GM18858 (cell line): Measurements from ENCODE around the gene RIMBP3C.
"Not testable (repeated sequence)": the region's sequence is repeated elsewhere in the genome, so short reads cannot be mapped to it uniquely, and the experiment has no call there.

Source experiments
- ATAC-seq: cut with Tn5 transposase; IDR thresholded peaks from one replicate; pipeline ENCODE4 v1.9.1; 2021; ENCODE audit not compliant: unreplicated experiment

The RIMBP3C gene, protein sequence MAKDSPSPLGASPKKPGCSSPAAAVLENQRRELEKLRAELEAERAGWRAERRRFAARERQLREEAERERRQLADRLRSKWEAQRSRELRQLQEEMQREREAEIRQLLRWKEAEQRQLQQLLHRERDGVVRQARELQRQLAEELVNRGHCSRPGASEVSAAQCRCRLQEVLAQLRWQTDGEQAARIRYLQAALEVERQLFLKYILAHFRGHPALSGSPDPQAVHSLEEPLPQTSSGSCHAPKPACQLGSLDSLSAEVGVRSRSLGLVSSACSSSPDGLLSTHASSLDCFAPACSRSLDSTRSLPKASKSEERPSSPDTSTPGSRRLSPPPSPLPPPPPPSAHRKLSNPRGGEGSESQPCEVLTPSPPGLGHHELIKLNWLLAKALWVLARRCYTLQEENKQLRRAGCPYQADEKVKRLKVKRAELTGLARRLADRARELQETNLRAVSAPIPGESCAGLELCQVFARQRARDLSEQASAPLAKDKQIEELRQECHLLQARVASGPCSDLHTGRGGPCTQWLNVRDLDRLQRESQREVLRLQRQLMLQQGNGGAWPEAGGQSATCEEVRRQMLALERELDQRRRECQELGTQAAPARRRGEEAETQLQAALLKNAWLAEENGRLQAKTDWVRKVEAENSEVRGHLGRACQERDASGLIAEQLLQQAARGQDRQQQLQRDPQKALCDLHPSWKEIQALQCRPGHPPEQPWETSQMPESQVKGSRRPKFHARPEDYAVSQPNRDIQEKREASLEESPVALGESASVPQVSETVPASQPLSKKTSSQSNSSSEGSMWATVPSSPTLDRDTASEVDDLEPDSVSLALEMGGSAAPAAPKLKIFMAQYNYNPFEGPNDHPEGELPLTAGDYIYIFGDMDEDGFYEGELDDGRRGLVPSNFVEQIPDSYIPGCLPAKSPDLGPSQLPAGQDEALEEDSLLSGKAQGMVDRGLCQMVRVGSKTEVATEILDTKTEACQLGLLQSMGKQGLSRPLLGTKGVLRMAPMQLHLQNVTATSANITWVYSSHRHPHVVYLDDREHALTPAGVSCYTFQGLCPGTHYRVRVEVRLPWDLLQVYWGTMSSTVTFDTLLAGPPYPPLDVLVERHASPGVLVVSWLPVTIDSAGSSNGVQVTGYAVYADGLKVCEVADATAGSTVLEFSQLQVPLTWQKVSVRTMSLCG (N-terminal part only)

DNA sequence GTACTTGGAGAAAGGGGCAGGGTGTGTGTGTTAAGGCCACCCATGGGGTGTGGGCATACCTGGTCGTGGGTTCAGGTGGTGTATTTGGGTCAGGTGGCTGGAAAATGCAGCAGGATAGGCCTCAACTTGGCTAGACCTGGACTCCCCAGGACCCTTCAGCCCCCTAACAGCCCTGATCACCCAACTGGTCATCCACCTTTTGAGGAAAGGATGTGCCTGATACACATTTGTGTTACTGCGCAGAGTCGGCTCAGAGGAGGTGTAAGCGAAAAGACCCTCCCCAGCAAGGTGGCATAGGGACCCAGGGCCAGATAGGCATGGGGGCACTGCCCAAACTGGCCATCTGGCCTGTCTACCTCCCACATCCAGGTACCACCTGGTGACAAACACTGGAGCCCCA is at the start of gene RIMBP3C:
Gene RIMBP3C (minus strand): TSS at position 101 of the 400 bp plus-strand sequence. CDS start 485 bp downstream, outside the sequence.
- ATAC-seq: not testable (repeated sequence)

DNA sequence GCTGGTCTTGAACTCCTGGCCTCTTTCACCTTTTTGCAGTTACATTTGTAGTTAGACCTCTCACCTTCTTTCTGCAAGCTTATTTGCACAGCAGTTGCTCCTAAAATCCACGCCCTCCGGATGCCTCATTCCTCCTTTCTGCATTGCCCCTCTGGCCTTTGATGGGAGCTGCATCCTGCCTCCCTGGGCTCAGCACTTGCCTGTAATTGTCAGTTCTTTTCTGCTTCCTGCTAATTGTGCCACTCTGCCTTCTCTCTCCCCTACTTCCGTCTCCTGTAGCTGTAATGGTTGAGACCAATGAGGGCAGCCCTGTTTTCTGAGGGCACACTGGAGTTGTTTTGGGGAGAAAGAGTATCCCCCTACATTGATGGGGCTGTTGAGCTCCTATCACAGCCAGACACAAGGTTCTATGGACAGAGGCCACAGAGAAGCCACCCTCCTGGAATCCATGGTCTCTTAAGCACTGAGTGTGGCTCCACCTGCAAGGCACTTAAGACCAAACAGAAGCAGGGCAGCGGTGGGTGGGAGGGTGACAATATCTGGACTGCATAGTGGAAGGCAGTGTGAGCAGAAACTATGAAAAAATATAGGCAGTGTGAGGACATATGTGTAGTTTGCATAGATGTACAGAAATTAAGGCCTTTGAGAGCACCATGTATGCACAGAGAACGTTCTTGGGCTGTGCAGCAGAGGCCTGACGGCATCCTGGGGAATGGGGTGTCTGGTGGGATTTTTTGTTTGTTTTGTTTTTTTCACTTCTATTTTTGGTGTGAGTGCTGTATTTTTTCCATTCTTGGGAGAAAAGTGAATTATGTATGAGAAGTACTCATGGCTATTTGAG is 48.0 kb upstream of the RIMBP3C start:
- ATAC-seq: no peak

DNA sequence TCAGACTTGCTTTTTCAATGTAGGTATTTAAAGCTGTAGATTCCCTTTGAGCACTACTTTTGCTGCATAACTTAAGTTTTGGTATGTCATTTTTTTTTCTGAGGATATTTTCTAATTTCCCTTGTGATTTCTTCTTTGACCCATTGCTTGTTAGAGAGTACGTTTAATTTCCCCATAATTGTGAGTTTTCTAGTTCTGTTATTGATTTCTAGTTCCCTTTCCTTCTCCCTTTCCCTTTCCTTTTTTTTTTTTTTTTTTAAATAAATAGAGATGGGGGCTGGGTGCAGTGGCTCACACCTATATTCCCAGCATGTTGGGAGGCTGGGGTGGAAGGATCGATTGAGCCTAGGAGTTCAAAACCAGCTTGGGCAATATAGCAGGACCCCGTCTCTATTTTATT is 47.0 kb upstream of the RIMBP3C start:
- no peak for ATAC-seq

DNA sequence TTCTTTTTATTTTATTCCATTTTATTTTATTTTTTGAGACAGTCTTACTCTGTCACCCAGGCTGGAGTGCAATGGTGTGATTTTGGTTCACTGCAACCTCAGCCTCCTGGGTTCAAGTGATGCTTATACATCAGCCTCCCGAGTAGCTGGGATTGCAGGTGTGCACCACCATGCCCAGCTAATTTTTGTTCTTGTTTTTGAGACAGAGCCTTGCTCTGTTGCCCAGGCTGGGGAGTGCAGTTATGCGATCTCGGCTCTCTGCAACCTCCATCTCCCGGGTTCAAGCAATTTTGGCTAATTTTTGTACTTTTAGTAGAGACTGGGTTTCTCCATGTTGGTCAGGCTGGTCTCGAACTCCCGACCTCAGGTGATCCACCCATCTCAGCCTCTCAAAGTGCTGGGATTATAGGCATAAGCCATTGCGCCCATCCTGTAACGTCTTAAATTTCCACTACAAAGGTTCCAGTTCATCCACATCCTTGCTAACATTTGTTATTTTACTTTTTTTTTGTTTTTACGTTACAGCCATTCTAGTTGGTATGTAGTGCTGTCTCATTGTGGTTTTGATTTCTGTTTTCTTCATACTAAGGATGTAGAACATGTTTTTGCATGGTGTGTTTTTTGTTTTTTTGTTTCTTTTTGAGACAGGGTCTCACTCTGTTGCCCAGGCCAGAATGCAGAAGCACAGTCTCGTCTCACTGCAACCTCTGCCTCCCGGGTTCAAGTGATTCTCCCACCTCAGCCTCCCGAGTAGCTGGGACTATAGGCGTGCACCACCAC is 45.3 kb upstream of the RIMBP3C start:
- not testable (repeated sequence) for ATAC-seq

DNA sequence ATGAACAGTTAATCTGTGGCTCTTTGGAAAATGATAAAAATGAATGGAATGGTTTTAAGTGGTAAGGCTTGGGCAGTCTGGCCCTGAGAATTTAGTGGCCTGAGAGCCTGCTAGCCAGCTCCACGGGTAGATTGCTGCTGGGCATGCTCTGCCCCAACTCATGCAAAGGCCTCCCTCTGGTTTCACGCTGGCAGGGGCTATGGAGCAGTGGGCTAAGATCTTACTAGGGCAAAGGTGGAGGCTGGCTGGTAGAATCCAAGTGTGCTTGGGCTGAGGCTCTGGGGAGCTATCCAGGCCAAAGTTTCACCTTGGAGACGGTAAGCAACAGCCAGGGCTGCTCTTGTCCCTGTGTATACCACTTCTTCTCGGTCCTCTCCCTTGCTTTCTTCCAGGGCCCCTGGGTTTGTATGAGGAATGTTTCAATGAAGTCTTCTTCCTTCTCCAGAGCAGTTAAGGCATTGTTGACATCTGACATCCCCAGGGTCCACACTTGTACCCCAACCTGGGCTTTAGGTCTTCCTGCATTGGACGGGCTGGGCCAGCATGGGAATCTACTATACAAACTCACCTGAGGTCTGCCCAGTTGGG is 43.7 kb upstream of the RIMBP3C start:
- ATAC-seq: no peak

DNA sequence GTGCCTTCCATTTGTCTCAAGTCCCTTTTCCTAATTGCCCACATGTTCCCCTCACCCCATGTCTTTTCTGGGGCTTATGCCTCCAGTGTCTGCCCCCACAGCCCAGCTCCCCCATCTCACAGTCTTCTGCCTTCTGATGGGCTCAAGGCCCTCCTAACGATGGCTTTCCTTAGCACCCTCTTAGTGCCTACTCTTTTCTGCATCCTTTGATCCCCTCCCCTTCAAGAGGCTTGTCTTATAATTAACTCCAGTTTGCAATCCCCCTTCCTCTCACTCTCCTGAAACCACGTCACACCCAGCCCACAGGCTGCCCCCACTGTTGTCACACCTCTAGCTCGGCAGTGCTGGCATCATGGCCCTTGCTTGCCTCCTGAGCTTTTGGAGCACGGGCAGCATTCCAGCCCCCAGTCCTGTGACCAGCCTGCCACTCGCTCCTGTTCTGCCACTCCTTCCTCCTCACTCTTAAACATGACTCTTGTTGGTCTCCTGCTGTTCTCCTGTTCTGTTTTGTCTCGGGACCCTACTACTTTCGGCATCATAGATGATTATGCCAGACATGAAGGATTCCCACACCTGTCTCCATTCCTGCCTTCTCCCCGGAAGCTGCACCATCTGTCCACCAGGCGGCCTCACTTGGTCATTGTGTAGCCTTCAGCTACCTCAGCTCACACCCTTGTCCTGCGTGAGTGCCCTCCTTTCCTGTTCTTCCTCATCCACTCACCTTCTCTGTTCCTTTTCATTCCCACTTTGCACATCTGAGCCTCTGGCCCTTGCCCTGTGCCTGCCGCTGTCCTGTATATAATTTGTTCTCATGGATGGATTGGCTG is 42.4 kb upstream of the RIMBP3C start:
- no peak for ATAC-seq

DNA sequence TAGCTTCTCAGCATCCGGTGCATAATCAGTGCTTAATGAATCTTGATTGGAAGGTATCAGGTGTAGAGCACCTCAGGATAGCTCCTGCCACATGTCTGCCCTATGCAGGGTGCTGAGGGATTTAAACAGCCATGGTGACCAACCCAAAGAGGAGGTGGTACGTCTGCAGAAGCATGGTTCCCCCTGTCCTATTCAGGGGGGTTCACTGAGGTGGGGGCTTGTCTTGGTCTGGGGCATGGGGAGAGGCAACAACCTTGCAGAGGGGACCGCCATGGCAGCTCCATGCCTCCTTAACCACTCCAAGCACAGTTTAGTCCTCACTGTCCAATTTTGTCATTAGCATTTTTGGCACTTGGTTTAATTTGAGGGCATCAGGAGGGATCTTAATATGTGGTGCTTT is 41.2 kb upstream of the RIMBP3C start:
- no peak for ATAC-seq

DNA sequence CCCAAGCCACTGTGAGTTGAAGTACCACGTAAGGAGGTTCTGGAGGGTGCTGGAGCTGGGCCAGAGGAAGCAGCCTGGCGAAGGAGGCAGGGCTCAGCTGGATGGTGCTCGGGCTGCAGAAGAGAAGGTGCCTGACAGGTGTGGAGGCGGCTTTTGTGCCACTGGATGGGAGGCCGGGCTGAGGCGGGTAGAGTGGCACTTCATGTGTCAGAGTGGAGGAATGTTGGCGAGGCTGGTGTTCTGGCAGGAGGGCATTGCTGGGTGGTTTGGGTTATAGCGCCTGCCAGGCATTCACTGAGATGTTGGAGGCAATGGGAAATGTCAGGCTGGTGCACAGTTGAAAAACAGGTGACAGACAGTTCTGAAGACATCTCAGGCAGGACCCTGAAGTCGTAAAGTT is 40.4 kb upstream of the RIMBP3C start:
- ATAC-seq: no peak

DNA sequence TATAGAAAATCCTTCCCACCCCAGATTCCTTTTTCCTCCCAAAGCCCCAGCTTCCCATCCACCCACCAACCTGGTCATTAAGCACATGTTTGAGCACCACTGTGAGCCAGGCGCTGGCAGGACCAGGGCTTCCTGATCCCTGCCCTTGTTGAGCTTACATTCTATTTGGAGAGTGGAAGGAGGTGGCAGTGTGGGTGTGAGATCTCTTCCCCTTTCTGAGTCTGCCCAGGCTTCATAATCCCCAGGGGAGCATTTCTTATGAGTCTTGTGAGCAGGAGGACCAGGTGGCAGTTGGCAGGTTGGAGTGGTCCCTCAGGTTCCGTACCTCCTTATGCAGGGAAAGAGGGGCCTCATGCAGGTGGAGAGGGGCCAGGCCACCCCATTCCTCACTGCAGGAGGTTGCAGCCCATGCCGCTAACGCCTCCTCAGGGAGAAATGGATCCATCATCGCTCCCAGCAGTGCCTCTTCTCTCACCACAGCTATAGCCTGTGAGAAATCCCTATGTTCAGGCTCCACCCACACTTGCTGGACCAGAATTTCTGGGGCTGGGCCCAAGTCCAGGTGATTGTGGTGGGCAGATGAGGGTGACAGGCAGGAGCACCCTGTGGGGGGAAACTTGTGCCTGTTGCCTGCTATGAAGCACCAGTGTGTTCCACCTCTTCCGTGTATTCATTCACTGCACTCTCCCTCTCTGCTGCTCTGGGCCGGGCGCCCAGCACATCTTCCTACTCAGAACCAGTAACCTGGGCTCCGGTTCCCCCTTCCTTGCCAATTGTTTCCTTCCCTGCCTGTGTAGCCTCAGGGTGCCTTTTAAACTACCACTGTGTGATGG is 39.8 kb upstream of the RIMBP3C start:
- ATAC-seq: no peak

DNA sequence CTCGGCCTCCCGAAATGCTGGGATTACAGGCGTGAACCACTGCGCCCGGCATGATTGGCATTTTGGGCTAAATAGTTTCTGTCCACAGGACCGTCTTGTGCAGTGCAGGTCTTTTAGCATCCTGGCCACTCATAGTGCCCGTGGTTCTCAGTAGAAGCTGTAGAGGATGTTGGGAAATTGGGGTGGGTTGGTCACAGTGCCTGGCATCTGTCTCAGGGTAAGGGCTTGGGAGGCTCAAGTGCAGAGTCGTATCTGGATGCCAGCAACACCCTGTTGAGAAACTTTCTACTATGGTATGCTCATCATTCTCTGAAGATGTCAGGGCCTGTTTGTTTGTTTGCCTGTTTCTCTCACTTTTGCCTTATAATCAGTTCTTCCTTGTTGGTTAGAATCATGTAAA is 38.1 kb upstream of the RIMBP3C start:
- ATAC-seq: no peak

DNA sequence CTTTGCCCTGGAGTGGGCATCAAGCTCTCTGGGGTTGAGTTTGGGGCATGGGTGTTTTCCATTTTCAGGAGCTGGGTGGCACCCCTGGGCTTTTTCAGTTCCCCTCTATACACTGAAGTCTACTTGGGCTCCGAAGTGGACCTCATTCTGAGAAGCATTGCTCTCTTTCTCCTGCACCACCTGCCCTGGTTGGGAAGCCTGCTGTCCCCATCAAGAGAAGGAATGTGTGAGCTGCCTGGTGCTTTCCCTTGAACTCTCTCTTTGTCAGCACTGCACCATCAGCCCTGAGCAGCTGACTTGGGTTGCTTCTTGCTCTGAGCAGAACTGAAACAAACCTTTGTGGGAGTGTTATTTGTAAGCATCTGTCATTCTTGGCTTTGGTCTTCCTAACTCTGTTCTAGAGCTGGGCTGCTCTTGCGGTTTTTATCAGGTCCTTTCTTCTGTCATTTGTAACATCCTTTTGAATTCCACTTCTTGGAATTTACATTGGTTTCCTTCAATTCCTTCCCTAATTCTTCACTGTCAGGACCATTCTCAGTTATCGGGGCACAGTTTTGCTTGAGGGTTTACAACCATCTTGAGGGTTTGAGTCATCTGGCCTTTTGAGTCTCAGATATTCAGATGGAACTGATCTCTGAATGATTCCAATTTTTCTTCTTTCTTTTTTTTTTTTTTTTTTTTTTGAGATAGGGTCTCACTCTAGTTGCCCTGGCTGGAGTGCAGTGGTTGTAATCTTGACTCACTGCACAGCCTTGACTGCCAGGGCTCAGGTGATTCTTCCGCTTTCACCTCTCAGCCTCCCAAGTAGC is 36.7 kb upstream of the RIMBP3C start:
- ATAC-seq: no peak

DNA sequence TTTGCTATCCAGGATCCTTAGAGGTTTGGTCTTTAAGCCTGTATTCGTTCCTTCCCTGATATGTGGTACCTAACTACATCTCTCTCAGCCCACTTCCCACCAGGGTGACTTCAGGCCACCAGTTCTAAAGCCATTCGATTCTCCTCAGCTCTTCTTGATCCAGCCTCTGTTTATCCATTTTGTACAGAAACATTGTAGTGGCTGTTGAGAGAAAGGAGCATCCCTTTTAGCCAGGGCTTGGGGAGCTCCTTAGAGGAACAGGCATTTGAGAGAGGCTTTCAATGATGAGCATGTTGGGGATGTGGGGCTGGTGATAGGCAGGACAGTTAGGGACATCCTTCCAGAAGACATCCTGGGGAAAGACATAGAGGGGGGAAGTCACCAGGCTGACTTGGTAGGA is 34.1 kb upstream of the RIMBP3C start:
- no peak for ATAC-seq

DNA sequence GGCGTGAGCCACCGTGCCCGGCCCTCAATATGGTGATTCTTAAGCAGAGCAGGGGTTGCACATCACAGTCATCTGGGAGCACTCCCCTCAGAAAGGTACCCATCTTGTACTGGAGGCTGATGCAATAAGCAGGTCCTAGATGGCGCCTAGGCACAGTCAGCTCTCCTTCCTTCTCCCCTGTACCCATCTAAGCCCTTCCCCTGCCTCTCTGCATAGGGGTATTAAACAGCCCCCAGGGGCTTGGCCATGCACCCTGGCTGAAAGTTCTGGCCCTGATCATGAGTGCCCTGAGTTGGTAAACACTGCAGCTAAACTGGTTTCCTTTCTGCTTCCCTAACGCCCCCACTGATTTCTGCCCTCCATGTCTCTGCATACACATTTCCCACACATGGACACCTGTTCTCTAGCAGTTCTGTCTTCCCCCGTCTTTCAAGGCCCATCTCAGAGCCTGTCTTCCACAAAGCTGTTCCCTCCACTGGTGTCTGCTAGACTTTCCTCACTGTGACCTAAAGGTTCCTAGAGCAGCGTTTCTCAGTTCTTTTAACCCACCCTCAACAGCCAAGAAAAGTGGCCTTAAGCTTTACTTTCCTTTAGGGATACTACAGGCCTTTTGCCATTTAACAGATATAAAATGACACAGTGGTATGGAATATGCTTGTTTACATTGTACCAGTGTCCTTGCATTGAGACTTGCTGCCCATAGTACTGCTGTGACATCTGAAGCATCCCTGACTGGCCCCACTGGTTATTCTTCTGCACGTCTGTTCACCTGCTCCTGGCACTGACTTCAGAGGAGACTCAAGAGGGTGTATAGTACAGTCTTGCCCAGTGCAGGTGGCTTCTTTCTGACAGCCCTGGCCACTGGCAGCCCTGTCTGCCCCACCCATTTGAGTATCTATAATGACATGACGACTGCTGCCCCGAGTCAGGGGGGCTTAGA is 31.8 kb upstream of the RIMBP3C start:
- ATAC-seq: no peak

DNA sequence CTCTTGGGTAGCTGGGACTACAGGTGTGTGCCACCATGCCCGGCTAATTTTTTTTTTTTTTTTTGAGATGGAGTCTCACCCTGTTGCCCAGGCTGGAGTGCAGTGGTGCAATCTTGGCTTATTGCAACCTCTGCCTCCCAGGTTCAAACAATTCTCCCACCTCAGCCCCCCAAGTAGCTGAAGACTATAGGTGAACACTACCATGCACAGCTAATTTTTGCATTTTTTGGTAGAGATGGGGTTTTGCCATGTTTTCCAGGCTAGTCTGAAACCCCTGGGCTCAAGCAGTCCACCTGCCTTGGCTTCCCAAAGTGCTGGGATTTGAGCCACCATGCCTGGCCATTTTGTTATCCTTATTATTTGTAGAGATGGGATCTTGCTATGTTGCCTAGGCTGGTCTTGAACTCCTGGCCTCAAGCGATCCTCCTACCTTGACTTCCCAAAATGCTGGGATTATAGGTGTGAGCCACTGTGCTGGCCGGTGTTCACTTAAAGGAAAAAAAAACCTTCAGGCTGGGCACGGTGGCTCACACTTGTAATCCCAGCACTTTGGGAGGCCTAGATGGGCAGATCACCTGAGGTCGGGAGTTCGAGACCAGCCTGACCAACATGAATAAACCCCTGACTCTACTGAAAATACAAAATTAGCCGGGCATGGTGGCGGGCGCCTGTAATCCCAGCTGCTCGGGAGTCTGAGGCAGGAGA is 29.9 kb upstream of the RIMBP3C start:
- ATAC-seq: not testable (repeated sequence)

DNA sequence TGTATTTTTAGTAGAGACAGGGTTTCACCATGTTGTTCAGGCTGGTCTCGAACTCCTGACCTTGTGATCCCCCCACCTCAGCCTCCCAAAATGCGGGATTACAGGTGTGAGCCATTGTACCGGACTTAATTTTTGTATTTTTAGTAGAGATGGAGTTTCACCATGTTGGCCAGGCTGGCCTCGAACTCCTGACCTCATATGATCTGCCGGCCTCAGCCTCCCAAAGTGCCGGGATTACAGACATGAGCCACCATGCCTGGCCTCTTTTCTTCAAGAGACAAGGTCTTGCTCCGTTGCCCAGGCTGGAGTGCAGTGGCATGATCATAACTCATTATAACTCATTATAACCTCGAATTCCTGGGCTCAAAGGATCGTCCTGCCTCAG is 29.4 kb upstream of the RIMBP3C start:
- not testable (repeated sequence) for ATAC-seq
